ENCODE results near the gene ECHDC1. TPM values are rescaled to one million over a fixed set of nuclear protein-coding genes. Genes with fewer than 3 reads are reported as not detected.
"Not testable (repeated sequence)": the region's sequence is repeated elsewhere in the genome, so short reads cannot be mapped to it uniquely, and the experiment has no call there.

The ECHDC1 gene, protein sequence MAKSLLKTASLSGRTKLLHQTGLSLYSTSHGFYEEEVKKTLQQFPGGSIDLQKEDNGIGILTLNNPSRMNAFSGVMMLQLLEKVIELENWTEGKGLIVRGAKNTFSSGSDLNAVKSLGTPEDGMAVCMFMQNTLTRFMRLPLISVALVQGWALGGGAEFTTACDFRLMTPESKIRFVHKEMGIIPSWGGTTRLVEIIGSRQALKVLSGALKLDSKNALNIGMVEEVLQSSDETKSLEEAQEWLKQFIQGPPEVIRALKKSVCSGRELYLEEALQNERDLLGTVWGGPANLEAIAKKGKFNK
- 10 to 100 TPM; 25.8 to 42.4 (median 34.6) TPM for total RNA-seq

DNA sequence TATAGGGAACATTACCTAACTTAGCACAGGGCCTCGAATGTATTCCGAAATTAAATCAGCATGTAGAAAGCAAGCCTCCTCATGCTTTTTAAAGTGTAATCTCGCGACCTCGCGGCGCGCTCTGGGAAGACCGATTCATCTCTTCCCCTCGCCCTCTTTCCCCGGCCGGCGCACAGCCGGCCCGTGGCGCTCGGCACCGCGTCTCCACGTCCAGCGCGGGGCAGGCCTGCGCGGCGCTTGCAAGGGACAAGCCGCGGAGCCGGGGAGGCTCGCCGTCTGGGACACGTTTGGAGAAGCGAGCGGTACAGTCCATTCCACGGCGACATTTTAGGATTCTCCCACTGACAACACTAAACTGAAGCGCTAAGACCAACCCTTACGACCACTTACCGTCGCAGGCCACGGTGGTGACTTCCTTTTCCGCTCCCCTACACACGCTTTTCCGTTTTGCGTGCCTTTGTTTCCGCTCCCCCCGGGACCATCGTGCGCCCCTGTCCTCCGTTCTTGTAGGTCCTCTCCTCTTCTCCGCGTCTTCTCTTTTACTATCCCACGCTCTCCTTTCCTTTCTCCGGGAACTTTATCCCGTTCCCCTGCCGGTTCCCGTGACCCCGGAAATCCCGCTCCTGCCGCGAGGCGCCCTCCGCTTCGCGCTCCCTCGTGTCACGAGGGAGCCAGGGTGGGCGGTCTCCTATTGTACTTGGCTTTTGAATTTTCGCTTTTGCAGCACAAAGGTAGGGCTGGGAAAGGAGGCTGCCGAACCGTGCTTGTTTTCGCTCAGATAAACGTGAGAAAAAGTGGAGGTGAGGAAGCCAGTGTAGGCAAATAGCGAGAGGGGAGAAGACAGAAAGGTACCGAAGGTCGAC lies at the start of gene ECHDC1:
Gene ECHDC1 (minus strand): TSS at position 664 of the 863 bp plus-strand sequence. CDS start 12,581 bp downstream, outside the sequence.
- 0% methylated on average over 75 of the region's 75 CpGs for WGBS, 2 donors
- peak within 1 kb of the TSS; percentile 81 for H3K4me3 ChIP-seq (ENCODE audit: low read depth, poor library complexity, severe bottlenecking)
- peak; percentile 45 to 89 for DNase-seq (ENCODE audit: low spot score in 2 of 2)
- intact Hi-C loops (cut with DNase I; ENCODE audit: low total_unique reads): no loop called here
- TF ChIP-seq POLR2A (IDR thresholded peaks at IDR 0.05): no peak
- TF ChIP-seq, protein P1, sequence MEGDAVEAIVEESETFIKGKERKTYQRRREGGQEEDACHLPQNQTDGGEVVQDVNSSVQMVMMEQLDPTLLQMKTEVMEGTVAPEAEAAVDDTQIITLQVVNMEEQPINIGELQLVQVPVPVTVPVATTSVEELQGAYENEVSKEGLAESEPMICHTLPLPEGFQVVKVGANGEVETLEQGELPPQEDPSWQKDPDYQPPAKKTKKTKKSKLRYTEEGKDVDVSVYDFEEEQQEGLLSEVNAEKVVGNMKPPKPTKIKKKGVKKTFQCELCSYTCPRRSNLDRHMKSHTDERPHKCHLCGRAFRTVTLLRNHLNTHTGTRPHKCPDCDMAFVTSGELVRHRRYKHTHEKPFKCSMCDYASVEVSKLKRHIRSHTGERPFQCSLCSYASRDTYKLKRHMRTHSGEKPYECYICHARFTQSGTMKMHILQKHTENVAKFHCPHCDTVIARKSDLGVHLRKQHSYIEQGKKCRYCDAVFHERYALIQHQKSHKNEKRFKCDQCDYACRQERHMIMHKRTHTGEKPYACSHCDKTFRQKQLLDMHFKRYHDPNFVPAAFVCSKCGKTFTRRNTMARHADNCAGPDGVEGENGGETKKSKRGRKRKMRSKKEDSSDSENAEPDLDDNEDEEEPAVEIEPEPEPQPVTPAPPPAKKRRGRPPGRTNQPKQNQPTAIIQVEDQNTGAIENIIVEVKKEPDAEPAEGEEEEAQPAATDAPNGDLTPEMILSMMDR (IDR thresholded peaks at IDR 0.05): peak in 1 of 3 donors; percentile 8

DNA sequence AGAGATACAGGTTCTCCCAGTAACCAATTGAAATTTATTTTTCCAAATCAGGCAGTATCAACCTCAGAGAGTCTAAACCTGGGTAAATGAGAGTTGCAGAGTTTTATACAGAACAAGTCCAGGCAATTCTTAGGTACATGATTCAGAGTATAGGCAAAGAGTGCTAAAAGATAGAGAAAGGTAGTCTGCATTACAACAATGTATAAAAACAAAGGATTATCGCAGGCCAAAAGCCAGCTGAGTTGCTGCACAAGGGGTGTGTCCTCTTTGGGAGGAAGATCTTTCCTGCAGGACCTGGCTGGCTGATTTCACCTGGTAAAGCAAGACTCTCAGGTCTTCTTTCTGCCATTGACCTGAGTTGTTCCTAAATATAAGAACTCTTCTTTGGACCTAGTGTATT lies 48.9 kb upstream of the ECHDC1 start:
- no peak overlapping the region for H3K4me3 ChIP-seq (ENCODE audit: low read depth, poor library complexity, severe bottlenecking)
- TF ChIP-seq POLR2A (IDR thresholded peaks at IDR 0.05): no peak
- WGBS, 2 donors: 43 to 70% methylated on average over 1 of the region's 1 CpG
- DNase-seq (ENCODE audit: low spot score in 2 of 2): no peak
- intact Hi-C loops (cut with DNase I; ENCODE audit: low total_unique reads): no loop called here

DNA sequence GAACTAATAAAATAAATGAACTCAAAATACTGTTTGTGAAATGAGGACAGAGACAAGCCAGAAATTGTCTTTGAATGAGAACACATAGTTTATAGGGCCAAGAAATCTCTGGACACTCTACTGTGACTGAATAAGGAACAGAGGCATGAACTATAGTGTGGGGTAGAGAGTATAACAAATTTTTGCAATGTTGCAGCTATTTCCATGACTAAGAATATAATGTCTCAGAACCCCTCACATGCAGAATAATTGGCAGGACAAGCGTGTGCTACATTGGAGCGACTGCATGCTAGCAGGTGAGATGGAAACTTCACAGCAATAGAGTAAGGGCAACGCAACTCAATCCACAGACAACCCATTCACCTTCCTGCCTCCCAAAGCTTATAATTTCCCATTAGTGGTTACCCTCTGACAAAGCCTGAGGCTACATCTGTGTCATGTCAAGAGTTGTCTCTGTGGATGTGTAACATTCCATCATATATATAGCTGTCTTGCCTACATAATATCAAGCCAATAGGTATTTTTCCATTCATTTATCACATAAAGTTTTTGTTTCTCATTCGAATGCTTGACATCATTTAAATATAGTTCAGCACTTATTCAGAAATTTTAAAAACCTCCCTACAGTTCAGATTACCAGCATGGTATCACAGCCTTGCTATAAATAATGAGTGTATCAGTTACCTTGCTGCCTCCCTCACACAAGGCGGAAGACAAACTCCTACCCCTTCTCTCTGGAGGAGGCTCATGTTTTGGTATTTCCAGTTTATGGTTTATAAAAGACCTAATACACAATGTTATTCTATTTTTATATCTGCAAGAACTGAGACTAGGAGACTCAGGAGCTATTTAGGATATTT lies 47.9 kb upstream of the ECHDC1 start:
- intact Hi-C loops (cut with DNase I; ENCODE audit: low total_unique reads): no loop called here
- TF ChIP-seq, protein P1 (IDR thresholded peaks at IDR 0.05): no peak
- TF ChIP-seq POLR2A (IDR thresholded peaks at IDR 0.05): no peak
- no peak overlapping the region for H3K4me3 ChIP-seq (ENCODE audit: low read depth, poor library complexity, severe bottlenecking)
- WGBS, 2 donors: 41 to 50% methylated on average over 5 of the region's 5 CpGs
- no peak for DNase-seq (ENCODE audit: low spot score in 2 of 2)

DNA sequence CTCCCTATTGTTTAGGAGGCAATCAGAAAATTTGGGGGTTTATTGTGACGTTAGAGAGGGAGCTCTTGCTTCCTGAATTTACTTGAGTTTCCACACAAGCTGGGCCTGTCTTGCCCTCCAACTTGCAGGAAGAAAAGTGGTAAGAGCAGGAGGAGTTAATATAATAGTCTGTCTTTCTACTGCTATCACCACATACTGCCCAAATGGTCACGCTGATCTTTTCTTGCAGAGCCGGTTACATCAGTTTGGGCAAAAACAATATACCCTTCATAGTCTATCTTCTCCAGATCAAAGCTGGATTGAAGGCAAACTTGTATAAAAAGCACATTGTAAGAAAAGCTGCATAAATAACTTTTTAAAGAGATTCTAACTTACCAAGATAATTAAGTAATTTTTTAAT lies 46.3 kb upstream of the ECHDC1 start:
- intact Hi-C loops (cut with DNase I; ENCODE audit: low total_unique reads): no loop called here
- TF ChIP-seq, protein P1 (IDR thresholded peaks at IDR 0.05): no peak
- TF ChIP-seq POLR2A (IDR thresholded peaks at IDR 0.05): no peak
- DNase-seq (ENCODE audit: low spot score in 2 of 2): no peak
- H3K4me3 ChIP-seq (ENCODE audit: low read depth, poor library complexity, severe bottlenecking): no peak overlapping the region
- 65 to 67% methylated on average over 3 of the region's 3 CpGs for WGBS, 2 donors

DNA sequence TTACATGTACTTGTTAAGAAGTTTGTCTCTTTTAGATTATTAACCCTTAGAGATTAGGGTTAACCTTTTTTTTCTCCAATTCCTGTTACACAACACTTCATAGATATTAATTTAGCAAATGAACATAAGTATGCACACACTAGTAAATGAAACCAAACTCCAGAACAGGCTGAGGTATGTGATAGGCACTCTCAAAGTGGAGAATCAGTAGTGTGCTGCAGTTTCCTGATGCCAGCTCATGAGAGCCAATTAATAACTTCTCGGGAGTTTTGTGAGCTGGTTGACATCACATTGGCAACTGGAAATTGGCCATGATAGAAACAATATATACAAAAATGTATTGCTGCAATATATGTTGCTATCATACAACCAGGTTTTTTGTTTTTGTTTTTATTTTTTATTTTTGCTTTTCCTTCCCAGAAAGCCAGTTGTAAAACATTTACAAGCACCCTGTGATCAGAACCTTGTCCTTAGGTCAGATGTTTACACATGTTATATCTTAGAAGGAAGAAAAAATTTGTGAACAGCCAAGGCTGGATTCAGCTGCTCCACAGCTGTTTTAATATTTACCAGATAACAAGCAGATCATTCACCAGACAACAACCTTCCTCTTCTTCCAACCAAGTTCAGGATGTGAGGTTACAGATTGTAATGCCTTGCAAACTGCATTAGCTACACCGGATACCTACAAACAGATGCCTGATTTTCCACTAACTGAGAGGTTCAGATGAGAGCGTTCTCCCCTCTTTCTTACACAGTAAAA lies 42.4 kb upstream of the ECHDC1 start:
- no peak overlapping the region for H3K4me3 ChIP-seq (ENCODE audit: low read depth, poor library complexity, severe bottlenecking)
- DNase-seq (ENCODE audit: low spot score in 2 of 2): no peak
- intact Hi-C loops (cut with DNase I; ENCODE audit: low total_unique reads): no loop called here
- no peak for TF ChIP-seq POLR2A (IDR thresholded peaks at IDR 0.05)
- TF ChIP-seq, protein P1 (IDR thresholded peaks at IDR 0.05): no peak
- 54 to 72% methylated on average over 3 of the region's 3 CpGs for WGBS, 2 donors

DNA sequence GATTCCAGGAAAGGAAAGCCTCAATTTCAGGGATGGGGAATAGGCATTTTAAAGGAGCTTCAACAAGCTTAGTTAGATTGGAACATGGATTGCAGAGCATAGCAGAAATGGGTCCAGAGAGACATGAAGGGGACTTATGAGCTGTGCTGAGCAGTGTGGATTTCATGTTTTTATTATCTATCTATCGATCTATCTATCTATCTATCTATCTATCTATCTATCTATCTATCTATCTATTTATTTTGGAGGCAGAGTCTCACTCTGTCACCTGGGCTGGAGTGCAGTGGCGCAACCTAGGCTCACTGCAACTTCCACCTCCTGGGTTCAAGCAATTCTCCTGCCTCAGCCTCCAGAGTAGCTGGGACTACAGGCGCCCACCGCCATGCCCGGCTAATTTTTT lies 41.4 kb upstream of the ECHDC1 start:
- H3K4me3 ChIP-seq (ENCODE audit: low read depth, poor library complexity, severe bottlenecking); DNase-seq (ENCODE audit: low spot score in 2 of 2); intact Hi-C loops (cut with DNase I; ENCODE audit: low total_unique reads): not testable (repeated sequence)
- 83 to 95% methylated on average over 5 of the region's 5 CpGs for WGBS, 2 donors

Data from lower leg skin (tissue), 4 donors.